HEK293 (cell line): Measurements from ENCODE around the gene PYDC1.

ENCODE experiments used
- CTCF ChIA-PET: fragments of 350-600 bp; formaldehyde crosslinking; extraction: SDS; loops from one replicate; lab custom pipeline; 2021; ENCODE audit warnings: antibody characterized with exemption; lab: Yijun Ruan, JAX
- POLR2A ChIA-PET: fragments of 300-600 bp; formaldehyde crosslinking; extraction: SDS; loops from one replicate; lab custom pipeline; 2020; ENCODE audit warnings: antibody characterized with exemption, inconsistent platforms; lab: Yijun Ruan, JAX
- H3K27ac ChIP-seq: fragments of 200-500 bp; sonication (Bioruptor generic); 2 replicates; pipeline ENCODE4 v1.5.1; 2014; ENCODE audit warnings: low read depth, low read length, control low read depth, inconsistent platforms; ENCODE audit errors: extremely low read depth
- H3K36me3 ChIP-seq, 2 experiments: fragments of 200-500 bp in 1 of 2; sonication (Bioruptor generic) in 1 of 2; 1 replicate in 1 of 2; 2 replicates in 1 of 2; pipeline ENCODE4 v1.5.1; 2014 to 2017; ENCODE audit warnings: inconsistent platforms in 2 of 2, low read length in 2 of 2; ENCODE audit not compliant: control insufficient read depth in 2 of 2, insufficient read depth in 1 of 2
- H3K4me1 ChIP-seq: fragments of 200-500 bp; sonication (Bioruptor generic); 2 replicates; pipeline ENCODE4 v1.5.1; 2014; ENCODE audit warnings: mild to moderate bottlenecking, low read length, inconsistent platforms; ENCODE audit not compliant: control insufficient read depth, insufficient read depth
- H3K4me3 ChIP-seq: 2 replicates; pipeline ENCODE4 v1.5.1; 2011; ENCODE audit warnings: low read depth, mild to moderate bottlenecking, control low read depth, low read length, moderate library complexity
- H3K9me3 ChIP-seq: fragments of 200-500 bp; sonication (Bioruptor generic); 2 replicates; pipeline ENCODE4 v1.5.1; 2014; ENCODE audit warnings: low read depth, low read length, inconsistent platforms; ENCODE audit not compliant: control insufficient read depth, insufficient read depth
- GLI2 ChIP-seq: fragments of 450-650 bp; formaldehyde crosslinking; IDR thresholded peaks from 2 replicates; pipeline ENCODE4; 2017; ENCODE audit warnings: missing biosample characterization, missing genetic modification characterization, low read depth, borderline replicate concordance
- KLF17 ChIP-seq: fragments of 450-650 bp; formaldehyde crosslinking; IDR thresholded peaks from 2 replicates; pipeline ENCODE4 v1.5.1; 2016; ENCODE audit warnings: missing biosample characterization, missing genetic modification characterization
- SCRT1 ChIP-seq: fragments of 450-650 bp; formaldehyde crosslinking; IDR thresholded peaks from 2 replicates; pipeline ENCODE4 v1.5.1; 2016; ENCODE audit warnings: missing biosample characterization, missing genetic modification characterization, borderline replicate concordance
- SCRT2 ChIP-seq: fragments of 450-650 bp; formaldehyde crosslinking; IDR thresholded peaks from 2 replicates; pipeline ENCODE4 v1.5.1; 2016; ENCODE audit warnings: missing biosample characterization, missing genetic modification characterization
- ZBTB10 ChIP-seq: fragments of 450-650 bp; formaldehyde crosslinking; IDR thresholded peaks from 2 replicates; pipeline ENCODE4 v1.5.1; 2016; ENCODE audit warnings: missing biosample characterization, missing genetic modification characterization
- ZBTB21 ChIP-seq: fragments of 450-650 bp; formaldehyde crosslinking; IDR thresholded peaks from 2 replicates; pipeline ENCODE4 v1.5.1; 2017; ENCODE audit warnings: missing biosample characterization, missing genetic modification characterization
- ZFP3 ChIP-seq: fragments of 450-650 bp; formaldehyde crosslinking; IDR thresholded peaks from 2 replicates; pipeline ENCODE4 v1.5.1; 2016; ENCODE audit warnings: low read depth, missing biosample characterization, missing genetic modification characterization
- ZFP41 ChIP-seq: fragments of 450-650 bp; formaldehyde crosslinking; IDR thresholded peaks from 2 replicates; pipeline ENCODE4 v1.5.1; 2016; ENCODE audit warnings: missing biosample characterization, missing genetic modification characterization, borderline replicate concordance
- ZNF112 ChIP-seq: fragments of 450-650 bp; formaldehyde crosslinking; IDR thresholded peaks from 2 replicates; pipeline ENCODE4 v1.5.0; 2017; ENCODE audit warnings: missing biosample characterization, missing genetic modification characterization
- ZNF148 ChIP-seq: fragments of 450-650 bp; formaldehyde crosslinking; IDR thresholded peaks from 2 replicates; pipeline ENCODE4 v1.5.0; 2017; ENCODE audit warnings: missing biosample characterization, missing genetic modification characterization, borderline replicate concordance
- ZNF350 ChIP-seq: fragments of 450-650 bp; formaldehyde crosslinking; IDR thresholded peaks from 2 replicates; pipeline ENCODE4 v1.5.0; 2017; ENCODE audit warnings: missing biosample characterization, mild to moderate bottlenecking, missing genetic modification characterization
- ZNF366 ChIP-seq: fragments of 450-650 bp; formaldehyde crosslinking; conservative IDR thresholded peaks from 2 replicates; pipeline ENCODE4 v1.5.1; 2016; ENCODE audit warnings: missing biosample characterization, missing genetic modification characterization
- ZSCAN4 ChIP-seq: fragments of 450-650 bp; formaldehyde crosslinking; IDR thresholded peaks from 2 replicates; pipeline ENCODE4 v1.5.1; 2017; ENCODE audit warnings: missing biosample characterization, missing genetic modification characterization
- TF ChIP-seq, protein P1 (sequence below): fragments of 450-650 bp; formaldehyde crosslinking; IDR thresholded peaks from 2 replicates; pipeline ENCODE4 v1.5.1; 2016; ENCODE audit warnings: missing biosample characterization, missing genetic modification characterization

PYDC1 gene

DNA sequence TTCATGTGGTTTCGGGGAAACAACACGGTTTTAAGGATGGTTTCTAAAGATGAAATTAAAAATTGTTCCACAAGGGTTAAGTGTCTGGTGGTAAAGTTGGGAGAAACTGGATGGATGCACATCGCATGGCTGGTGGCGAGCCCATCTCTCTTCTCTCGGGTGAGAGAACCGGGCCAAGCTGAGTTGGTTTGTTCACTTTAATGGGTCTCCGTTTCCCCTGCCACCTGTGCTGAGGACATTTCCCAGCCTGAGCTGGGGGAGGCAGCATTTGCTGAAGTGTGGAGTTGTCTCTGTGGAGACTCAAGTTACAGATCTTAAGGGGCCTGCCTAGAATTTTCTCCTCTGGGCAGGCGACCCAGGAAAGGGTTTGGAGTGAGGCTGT, 29.1 kb downstream of the PYDC1 start (continued):
- TF ChIP-seq ZNF350 (tag by site-specific recombination): no peak
- no peak for TF ChIP-seq ZNF112 (tag by site-specific recombination)
- no peak for TF ChIP-seq ZFP41 (tag by site-specific recombination)

GRCh38 chr16:31186930-31187807, 29.8 kb downstream of the PYDC1 start:
- Histone ChIP-seq H3K4me1 (no peaks in the 10 kb centered on the region), H3K4me3 (no peak overlapping the region), H3K27ac (no peak overlapping the region), H3K36me3 (peaks cover 80 to 100% of the 10 kb centered on the region in 2 experiments), H3K9me3 (no peaks in the 10 kb centered on the region)
- POLR2A ChIA-PET: interaction anchor here (0.8 kb wide), 1 partner anchor 45 kb away, joined by 4 read pairs; no protein-coding TSS in a partner anchor
- CTCF ChIA-PET: interaction anchor here (0.6 kb wide), 1 partner anchor 1094 kb away, joined by 3 read pairs; no protein-coding TSS in a partner anchor
- TF ChIP-seq ZSCAN4: no peak
- TF ChIP-seq ZNF148: no peak
- TF ChIP-seq ZNF366 (tag by site-specific recombination): no peak
- TF ChIP-seq SCRT2: peak; percentile 92
- TF ChIP-seq ZFP3: no peak
- no peak for TF ChIP-seq ZBTB21
- peak; percentile 60 for TF ChIP-seq SCRT1 (tag by site-specific recombination)
- TF ChIP-seq GLI2 (tag by site-specific recombination): no peak
- no peak for TF ChIP-seq ZNF350 (tag by site-specific recombination)
- TF ChIP-seq KLF17 (tag by site-specific recombination): no peak

DNA sequence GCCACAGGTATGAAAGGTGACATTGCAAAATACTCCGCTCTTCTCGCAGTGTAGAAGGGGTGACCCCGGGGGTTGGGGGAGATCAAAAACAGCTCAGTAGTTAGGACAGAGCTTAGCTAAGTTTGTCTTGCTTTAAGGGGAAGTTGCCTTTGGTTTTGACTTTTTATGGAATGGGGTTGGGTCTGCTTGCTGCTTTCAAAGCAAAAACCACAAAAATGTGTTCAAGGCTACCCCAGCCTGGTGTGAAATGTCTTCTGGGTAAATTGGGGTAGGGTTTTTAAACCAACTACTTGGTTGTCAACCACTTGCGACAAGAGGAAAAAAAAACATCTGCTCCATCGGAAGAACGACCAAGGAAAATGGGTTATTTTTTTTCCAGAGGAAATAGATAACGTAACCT, 30.8 kb downstream of the PYDC1 start:
- POLR2A ChIA-PET: interaction anchor here (0.7 to 2.2 kb wide), 2 partner anchors 44 to 87 kb away, joined by 3 to 6 read pairs; no protein-coding TSS in a partner anchor
- CTCF ChIA-PET: interaction anchor here (0.6 to 1.3 kb wide), 2 partner anchors 257 to 527 kb away, joined by 3 to 4 read pairs; partner anchors contain the start of gene ZNF843
- H3K4me1 ChIP-seq: no peaks in the 10 kb centered on the region

More for the DNA sequence above, 30.8 kb downstream of the PYDC1 start:
- Histone ChIP-seq H3K27ac (no peak overlapping the region), H3K36me3 (peaks cover 76 to 100% of the 10 kb centered on the region in 2 experiments), H3K9me3 (no peaks in the 10 kb centered on the region), H3K4me3 (no peak overlapping the region)
- TF ChIP-seq ZBTB10: no peak
- TF ChIP-seq, protein P1, sequence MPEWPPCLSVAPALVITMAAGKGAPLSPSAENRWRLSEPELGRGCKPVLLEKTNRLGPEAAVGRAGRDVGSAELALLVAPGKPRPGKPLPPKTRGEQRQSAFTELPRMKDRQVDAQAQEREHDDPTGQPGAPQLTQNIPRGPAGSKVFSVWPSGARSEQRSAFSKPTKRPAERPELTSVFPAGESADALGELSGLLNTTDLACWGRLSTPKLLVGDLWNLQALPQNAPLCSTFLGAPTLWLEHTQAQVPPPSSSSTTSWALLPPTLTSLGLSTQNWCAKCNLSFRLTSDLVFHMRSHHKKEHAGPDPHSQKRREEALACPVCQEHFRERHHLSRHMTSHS (tag by site-specific recombination): no peak
